Ecto neural progenitor cell (in vitro differentiated cells): ENCODE data around the gene TMPRSS11A.

ENCODE experiments used
- DNase-seq: peaks from one replicate; pipeline ENCODE4 v3.0.0-alpha.2; 2018; ENCODE audit warnings: low spot score

TMPRSS11A gene

DNA sequence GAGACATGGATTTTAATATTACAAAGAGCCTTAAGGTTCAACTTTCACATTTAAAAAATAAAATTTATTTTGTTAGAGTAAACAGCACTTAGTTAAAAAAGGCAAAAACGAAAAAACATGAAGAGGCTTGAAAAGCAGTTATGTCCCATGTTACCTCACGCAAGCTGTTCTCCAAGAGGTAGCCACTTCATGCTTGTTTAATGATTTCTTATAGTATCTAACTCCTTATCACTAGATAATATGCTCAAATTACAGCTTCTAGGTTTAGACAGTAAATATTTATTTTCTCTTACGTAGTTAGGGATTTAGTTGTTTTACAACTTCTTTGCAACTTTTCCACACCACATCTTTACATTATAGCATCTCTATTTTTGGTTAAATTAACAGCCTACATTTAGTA lies 51.7 kb downstream of the TMPRSS11A start:
- DNase-seq = no peak

DNA sequence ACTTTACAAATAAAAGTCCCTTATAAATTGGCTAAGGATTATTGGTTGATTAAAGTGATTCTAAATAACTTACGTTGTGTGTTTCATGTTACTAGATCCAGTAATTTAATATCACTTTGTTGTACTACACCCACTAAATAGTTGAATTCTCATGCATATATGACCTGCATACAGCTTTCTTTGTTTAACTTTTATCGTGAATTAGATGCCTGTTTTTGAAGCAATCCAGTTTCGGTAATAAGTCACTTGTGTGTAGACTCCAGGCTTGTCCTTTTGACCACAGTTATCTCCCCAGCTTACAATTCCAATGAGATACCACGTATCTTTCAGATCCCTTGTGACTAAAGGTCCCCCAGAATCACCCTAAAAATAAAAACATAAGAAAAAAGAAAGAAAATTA lies 52.2 kb downstream of the TMPRSS11A start:
- no peak for DNase-seq

DNA sequence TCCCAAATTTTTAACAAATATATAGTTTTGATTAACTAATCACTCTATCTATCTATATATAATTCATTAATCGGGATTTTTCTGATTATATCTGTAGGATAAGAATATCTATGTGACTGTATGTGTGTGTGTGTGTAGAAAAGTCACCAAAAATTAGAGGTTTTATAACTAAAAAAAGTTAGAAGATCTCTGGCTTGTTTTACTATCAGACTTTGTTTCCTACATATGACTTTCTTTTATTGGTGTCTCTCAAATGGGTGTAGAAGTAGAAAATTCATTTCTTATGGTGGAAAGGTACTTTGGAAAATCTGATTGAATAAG lies 52.7 kb downstream of the TMPRSS11A start:
- DNase-seq = no peak

DNA sequence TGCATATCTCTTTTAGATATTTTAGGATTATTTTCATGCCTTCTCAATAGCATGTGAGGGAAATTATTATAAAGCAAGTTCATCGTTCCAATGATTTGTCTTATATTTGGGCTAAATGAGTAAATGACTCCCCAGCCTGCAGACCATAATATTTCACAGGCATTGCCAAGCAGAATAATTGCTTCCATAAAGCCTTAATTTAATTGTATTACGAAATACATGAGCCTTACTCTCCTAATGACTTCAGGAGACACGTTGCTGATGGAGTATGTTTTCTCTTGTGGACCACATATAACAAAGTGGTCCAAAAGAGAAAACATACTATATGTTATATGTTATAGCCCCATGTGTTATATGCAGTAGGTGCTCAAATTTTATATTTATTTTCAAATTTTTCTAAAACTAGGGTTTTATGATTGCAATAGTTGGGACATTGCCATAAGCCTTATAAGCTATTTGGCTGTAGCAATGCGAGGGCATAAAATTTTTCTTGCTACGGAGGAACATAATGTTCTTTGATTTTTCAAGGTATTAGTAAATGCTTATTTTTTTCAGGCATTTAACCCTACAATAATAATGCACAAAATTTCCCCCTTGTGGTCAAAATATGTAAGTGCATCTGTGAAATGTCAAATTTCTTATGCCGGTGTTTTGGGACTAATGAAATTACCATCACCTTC lies 53.2 kb downstream of the TMPRSS11A start:
- no peak for DNase-seq

DNA sequence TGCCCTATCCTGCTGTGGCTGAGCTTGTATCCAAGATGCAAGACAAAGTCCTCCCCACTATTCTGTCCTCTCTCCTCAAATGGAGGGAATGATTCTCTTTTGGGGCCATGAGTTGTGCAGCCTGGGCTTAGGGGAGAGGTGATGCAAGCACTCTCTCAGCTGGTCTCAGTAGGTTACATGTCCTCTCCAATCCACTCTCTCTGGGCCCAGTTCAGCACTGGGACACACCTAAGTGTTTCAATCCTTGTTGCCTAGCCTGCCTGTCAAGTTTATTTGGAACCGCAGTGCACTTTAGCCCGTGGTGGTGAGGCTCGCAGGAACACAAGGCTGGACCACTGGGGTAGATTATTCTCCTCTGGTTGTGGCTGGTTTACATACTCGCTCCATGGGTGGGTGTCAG lies 55.6 kb downstream of the TMPRSS11A start:
- no peak for DNase-seq

DNA sequence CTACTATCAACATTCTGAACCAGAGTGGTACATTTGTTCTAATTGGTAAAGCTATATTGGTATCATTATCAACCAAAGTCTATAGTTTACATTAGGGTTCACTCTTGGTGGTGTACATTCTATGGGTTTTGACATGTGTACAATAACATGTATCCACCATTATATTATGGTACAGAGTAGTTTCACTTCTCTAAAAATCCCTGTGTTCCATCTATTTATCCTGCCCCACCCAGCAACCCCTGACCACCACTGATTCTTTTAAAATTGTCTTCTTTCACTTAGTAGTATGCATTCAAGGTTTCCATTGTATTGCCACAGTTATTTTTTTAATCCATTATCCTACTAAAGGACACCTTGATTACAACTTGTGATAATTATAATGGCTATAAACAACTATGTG lies 64.2 kb downstream of the TMPRSS11A start:
- no peak for DNase-seq

DNA sequence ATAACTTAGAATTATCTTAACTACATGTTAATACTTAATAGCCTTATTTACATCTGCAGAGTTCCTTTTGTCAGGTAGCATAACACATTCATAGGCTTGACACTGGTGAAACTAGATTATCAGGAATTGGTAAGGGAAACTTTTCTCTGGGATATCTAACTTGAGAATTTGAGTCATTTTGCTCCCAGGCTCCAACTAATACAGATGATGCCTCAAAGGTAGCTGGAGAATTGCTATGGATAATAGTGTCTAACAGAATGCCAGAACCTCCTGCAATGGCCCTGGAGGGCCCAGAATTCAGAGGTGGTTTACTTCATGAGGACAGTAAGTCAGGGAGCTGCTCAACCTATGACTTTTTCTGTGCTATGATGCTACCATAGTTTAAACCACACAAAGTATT lies 65.6 kb downstream of the TMPRSS11A start:
- no peak for DNase-seq

DNA sequence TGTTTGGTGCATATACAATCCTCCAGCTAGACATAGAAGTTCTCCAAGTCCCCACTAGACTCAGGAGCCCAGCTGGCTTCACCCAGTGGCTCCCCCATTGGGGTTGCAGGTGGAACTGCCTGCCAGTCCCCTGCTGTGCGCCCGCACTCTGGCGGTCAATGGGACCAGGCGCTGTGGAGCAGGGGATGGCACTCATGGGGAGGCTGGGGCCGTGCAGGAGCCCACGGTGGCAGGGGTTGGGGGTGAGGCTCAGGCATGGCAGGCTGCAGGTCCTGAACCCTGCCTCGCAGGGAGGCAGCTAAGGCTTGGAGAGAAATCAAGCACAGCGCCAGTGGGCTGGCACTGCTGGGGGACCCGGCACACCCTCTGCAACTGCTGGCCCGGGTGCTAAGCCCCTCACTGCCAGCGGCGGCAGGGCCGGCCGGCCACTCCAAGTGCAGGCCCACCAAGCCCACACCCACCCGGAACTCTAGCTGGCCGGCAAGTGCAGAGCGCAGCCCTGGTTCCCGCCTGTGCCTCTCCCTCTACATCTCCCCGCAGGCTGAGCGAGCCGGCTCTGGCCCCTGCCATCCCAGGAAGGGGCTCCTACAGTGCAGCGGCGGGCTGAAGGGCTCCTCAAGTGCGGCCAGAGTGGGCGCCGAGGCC lies 66.8 kb downstream of the TMPRSS11A start:
- DNase-seq = no peak

DNA sequence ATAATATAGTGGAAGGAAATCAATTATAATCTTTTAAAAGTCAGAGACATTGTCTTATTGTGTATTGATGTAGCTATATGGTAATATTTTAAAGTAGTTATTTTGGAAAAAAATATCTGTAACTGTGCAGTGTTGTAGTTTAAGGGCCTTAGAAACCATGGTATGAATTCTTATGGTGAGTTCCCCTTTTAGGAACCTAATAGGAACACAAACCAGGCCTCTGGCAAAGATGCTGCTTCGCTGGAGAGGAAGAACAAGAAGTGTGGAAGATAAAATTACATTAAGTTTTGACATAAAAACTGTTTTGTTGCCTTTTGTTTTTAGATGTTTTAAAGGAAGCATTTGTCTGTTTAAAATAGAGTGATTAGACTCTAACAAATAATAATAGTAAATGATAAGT lies 68.6 kb downstream of the TMPRSS11A start:
- DNase-seq = no peak

DNA sequence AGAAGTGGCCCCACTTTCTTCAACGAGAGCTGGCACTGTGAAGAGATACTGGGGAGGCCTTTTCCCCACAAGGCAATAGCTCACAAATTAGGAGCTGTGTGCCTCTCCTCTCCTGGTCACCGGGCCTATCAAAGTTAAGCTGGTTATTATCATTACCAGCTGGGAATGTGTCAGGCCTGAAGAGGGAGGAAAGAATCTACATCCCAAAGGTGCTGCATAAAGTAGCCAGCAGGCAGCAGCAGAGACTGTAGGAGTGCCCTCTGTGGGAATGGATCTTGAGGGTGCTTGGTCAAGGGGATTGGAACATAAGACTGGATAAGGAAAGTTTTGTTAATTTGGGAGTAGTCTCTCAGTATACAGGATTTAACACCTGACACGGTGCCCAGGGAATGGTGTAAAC lies 70.4 kb downstream of the TMPRSS11A start:
- DNase-seq = no peak

DNA sequence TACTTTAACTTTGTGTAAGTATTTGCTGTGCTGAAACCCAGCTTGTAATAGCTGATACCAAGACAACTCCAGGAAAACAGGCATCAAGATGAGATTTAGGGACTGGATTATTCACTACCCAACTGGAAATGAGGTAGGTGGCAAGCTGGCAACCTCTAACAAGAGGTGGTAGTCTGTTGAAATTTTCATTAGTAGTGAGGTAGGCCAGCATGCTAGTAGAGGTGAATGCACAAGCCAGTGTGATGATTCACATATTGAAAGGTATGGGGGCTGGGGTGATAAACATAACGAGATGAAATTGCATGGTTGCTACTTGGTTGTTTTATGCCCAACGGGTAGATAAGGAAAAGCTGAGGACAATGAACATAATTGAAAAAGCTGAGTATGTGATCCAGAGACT lies 71.0 kb downstream of the TMPRSS11A start:
- DNase-seq = no peak

DNA sequence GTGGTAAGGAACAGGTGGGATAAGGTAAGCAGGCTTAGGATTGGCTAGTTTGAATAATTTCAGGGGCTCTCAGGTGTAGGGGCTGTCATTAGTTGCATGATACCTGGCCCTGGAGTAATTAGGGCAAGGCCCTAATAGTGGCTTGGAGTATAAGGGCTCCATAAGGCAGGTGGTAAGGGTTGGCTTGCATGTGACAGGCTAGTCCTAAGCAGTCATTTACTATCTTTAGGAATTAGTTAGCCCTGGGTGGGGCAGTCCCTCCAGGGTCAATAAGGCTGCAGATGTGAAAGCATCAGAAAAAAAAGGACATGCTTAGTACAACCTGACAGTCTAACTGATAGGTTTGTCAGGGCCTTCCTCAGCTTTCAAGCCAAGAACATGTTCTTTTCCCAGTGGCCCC lies 71.6 kb downstream of the TMPRSS11A start:
- no peak for DNase-seq

DNA sequence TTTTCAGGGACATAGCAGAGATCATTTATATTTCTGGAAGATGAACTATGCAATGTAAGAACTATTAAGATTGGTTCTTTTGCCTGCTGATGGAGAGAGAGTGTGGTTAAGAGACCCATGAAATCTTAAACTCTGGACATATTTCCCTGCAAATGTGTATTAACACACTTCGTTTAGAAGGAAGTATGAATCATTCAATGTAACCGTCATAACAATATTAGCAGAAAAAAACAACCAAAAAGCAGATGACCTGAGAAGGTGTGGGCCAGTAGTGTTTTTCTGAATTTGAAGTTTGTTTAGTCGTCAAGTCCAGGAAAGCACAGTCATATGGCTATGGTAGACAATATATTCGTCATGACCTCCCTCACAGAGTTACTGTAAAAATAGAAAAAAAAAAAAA lies 77.0 kb downstream of the TMPRSS11A start:
- DNase-seq = no peak

DNA sequence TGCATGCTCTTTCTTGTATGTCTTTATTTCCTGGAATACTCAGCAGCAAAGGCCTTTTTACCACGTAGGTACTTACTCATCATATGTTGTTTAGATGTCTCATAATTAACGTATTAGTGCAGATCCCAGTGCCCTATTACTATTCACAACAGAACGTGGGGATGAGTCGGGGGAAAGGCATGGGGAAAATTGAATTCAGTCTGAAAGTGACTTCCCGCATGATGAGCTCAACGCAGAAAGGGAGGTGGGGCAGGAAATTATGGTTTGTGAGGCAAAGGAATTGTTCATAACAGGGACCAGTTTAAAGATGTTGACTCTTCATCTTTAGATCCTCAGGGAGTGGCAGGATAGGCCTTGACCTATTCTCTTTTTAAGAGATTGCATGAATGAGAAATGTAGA lies 77.5 kb downstream of the TMPRSS11A start:
- no peak for DNase-seq

DNA sequence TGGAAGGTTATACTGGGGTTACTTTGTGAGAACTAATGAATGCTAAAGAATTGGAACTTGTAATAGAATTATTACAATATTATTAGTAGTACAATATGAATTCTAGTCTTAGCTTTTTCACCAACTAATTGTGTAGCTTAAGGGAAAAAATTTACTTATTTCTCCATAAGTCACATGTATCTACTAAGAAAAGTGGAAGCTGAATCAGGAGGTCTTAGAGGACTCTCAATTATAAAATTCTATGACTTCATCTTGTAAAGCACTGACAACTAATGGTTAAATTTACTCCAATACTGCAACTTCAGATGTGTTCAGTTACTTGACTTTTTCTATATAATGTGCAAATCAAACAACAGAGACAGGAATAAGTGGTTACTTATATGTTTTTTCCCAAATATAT lies 78.6 kb downstream of the TMPRSS11A start:
- DNase-seq = no peak

DNA sequence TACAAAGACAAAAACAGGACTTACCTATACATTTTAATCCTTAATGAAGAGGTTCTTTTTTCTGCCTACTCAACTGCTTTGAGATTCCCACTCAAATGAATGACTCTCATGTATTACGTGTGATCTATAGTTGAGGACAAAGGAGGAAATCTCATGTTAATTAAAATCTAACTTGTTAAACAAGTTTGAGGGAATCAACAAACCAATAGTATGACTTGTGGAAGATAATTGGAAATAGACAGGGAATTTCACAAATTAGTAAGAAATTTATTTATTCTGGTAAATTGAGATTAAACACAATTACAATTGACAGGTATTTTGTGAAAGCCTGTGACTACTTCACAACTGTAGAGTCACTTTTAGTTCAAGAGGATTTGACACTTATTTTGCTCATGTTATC lies 79.4 kb downstream of the TMPRSS11A start, which contains the start of gene TMPRSS11D:
Gene TMPRSS11D, minus strand, starts transcription at position 101 of the 400 bp plus-strand sequence. Its CDS starts 69 bp downstream, at position 32.
- DNase-seq = no peak

DNA sequence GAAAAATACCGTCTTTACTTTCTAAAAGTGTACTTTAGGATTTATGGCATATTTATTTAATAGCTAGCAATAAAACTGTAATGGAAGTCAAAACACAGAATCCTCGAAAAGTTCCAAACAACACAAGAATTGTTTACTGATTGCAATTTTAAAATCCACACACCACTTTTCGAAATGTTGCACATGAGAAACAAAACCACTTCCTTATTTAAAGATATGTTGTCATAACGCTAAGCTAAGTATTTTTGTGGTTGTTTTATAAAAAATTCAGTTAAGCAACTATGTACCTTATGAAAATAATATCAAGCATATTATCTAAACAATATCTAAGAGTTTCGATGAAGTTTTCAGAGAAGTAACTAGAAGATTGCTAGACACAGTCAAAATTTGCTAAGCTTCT lies 79.8 kb downstream of the TMPRSS11A start:
- DNase-seq = no peak

DNA sequence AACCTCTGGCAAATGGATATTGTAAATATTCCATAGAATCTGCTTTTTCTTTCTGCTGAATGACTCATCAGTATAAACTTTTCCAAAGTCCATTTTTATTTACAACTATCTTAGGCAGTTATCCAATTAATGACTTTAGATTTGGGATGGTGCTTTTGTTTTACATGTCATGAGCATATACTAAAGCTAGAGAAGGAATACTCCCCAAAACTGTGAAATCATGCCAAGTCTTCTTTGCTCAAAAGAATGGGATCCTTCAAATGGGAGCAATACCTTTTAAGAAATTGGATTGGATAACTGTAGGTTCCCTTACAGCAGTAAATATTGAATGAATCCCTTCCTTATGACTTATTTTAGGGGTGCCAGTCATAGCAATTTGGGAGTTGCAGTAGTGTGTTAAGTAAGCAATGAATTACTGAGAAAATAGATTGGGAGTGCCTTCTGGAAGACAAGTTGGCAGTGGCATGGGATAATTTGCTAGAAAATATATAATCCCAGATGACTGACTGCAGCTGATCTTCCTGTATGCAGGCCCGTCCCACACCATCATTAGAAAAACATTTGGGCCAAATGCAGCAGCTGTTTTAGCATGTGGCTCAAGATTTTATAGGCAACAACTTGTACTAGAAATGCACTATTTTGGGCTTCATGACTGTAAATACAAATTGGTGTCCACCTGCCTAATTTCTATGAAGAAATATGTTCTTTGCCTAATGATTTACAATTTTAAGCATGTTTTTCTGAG lies 82.3 kb downstream of the TMPRSS11A start:
- no peak for DNase-seq

DNA sequence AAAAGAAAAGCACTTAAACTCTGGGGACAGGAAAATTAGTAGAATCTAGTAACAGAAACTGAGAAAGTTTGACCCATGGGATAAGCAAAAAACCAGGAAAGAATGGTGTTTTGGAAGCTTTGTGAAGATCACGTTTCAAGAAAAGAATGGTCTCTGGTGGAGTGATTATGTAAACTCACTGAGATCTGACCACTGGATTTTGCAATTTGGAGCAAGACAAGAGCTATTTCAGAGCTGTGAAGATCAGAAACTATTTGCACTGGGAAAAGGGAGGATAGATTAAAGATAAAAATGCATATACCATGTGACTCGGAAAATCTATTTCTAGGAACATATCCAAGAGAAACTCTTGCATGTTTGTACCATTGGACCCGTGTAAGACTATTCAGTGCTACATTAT lies 83.8 kb downstream of the TMPRSS11A start:
- DNase-seq = no peak

DNA sequence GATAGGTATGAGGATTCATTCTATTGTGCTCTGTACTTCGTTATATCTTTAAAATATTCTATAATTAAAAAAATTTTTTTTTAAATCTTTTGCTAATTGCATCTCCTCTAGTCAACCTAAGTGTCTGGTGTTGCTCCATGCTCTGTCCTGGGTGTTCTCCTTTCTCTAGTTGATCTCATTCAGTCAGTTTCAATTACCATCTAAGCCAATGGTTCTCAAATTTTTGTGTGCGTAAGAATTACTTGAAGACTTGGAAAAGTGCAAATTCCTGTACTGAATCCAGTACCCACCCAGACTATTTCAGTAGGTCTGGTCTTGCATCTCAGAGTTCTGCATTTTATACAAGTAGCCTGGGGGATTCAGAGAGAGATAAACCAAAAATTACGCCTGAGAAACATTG lies 86.2 kb downstream of the TMPRSS11A start:
- no peak for DNase-seq

DNA sequence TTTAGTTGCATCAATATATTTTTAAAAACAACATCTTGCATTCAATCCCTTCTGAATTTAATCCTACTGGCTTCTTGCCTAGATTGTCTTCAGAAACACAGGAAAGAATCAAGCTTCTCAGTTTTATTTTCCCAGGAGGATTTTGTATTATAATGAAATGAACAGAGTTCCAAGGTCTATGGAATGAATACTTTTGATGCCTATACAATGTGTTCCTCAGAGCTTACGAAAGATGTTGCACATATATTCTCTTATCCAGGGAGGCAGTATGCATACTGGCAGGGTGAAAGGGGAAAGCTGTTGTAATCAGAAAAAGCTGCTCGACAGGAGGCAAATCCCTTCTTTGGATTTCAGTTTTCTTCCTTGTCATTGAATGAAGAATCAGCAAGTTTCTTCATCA lies 88.3 kb downstream of the TMPRSS11A start:
- DNase-seq = no peak

DNA sequence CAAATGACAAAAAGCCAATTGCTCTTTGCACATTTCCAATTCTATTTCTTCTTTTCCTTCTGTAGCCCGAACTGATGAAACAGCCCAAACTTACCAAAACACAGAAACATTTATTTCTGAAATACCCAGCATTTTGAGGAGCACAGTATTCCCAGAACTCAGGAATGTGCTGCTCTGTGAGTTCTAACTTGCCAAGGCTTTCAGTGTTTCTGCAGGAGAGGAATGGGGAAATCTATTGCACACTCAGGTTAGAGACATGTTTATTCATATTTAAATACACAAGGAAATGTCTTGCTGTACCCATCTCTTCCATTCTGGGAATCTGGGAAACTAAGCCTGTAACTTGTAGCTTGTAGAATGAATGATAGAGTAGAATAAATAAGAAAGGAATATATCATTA lies 90.2 kb downstream of the TMPRSS11A start:
- no peak for DNase-seq

DNA sequence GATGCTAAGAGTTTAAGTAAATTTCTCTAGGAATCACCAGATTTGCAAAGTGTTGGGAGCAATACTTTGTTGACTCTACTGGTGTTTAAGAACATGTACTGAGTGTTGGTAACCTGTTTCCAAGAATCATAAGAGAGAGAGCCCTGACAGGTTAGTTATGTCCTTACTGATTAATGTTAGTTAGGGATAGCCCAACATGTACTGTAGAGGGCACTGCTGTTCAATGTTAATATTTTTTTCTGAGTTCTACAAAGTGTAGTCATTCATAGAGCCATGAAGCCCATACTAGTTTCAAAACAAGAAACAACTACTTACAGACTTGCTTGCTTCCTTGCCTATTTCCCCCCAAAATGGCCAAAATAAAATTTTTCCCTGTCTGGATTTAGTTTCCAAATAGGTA lies 91.4 kb downstream of the TMPRSS11A start:
- no peak for DNase-seq
